ENCODE results near the gene NUDT5. TPM values are rescaled to one million over a fixed set of nuclear protein-coding genes. Genes with fewer than 3 reads are reported as not detected.

NUDT5 gene
- total RNA-seq, 1 experiment from 2014 or later, result 117 TPM

DNA sequence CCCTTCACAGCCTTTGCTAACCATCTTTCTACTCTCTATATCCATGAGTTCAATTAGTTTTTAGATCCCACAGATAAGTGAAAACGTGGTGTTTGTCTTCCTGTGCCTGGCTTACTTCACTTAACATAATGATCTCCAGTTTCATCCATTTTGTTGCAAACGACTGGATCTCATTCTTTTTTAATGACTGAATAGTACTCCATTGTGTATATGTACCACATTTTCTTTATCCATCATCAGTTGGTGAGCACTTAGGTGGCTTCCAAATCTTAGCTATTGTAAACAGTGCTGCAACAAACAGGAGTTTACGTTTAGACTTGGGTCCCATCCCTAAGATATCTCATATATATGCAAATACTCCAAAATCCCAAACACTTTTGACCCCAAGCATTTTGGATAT lies 9.4 kb upstream of the NUDT5 start:
- no peak overlapping the region for H3K27ac ChIP-seq (ENCODE audit: insufficient read length, low read depth, low read length)
- no peaks in the 10 kb centered on the region for H3K4me1 ChIP-seq (ENCODE audit: insufficient read depth, low read length)
- no peak overlapping the region for H3K14ac ChIP-seq (ENCODE audit: insufficient read depth, low read length)
- Mint-ChIP-seq H3K4me1 (no peaks in the 10 kb centered on the region), H3K4me3 (no peak overlapping the region), H3K27ac (no peak overlapping the region), H3K9me3 (no peaks in the 10 kb centered on the region), H3K36me3 (ENCODE audit: insufficient read depth in 1 of 3, low read depth in 3 of 3) (peaks cover 41 to 75% (median 71%) of the 10 kb centered on the region in 3 experiments), H3K27me3 (ENCODE audit: low read depth) (no peaks in the 10 kb centered on the region)
- H2AK5ac ChIP-seq (ENCODE audit: insufficient read length, low read length), result no peak overlapping the region
- no peak overlapping the region for H2BK12ac ChIP-seq (ENCODE audit: insufficient read length, low read depth, low read length)
- no peak overlapping the region for H4K8ac ChIP-seq (replicated peaks; ENCODE audit: insufficient read length, low read depth, low read length)
- no peak overlapping the region for H4K5ac ChIP-seq (ENCODE audit: insufficient read length, low read depth, low read length)
- no peak overlapping the region for H4K91ac ChIP-seq (ENCODE audit: insufficient read length, low read depth, low read length)
- no peak overlapping the region for H2BK15ac ChIP-seq (ENCODE audit: low read depth, low read length)
- H3T11ph ChIP-seq (ENCODE audit: low read length), result no peak overlapping the region
- H3K23ac ChIP-seq (ENCODE audit: insufficient read length, low read depth, low read length), result no peak overlapping the region
- no peak overlapping the region for H2AFZ ChIP-seq (ENCODE audit: low read length)
- no peak for DNase-seq
- TF ChIP-seq, protein P1, sequence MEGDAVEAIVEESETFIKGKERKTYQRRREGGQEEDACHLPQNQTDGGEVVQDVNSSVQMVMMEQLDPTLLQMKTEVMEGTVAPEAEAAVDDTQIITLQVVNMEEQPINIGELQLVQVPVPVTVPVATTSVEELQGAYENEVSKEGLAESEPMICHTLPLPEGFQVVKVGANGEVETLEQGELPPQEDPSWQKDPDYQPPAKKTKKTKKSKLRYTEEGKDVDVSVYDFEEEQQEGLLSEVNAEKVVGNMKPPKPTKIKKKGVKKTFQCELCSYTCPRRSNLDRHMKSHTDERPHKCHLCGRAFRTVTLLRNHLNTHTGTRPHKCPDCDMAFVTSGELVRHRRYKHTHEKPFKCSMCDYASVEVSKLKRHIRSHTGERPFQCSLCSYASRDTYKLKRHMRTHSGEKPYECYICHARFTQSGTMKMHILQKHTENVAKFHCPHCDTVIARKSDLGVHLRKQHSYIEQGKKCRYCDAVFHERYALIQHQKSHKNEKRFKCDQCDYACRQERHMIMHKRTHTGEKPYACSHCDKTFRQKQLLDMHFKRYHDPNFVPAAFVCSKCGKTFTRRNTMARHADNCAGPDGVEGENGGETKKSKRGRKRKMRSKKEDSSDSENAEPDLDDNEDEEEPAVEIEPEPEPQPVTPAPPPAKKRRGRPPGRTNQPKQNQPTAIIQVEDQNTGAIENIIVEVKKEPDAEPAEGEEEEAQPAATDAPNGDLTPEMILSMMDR (conservative IDR thresholded peaks at IDR 0.05), result no peak
- peaks cover 18% of the 10 kb centered on the region for H3K79me2 ChIP-seq (ENCODE audit: insufficient read depth, low read length)
- no peaks in the 10 kb centered on the region for H3K23me2 ChIP-seq (ENCODE audit: insufficient read length, low read depth, low read length, poor library complexity, severe bottlenecking)
- H3K79me1 ChIP-seq (ENCODE audit: insufficient read depth, low read depth, low read length, poor library complexity, severe bottlenecking), result peaks cover 10% of the 10 kb centered on the region
- H3K9me3 ChIP-seq (ENCODE audit: control insufficient read depth, low read depth, low read length), result no peaks in the 10 kb centered on the region
- no CpG with 5 or more reads among the region's 3 CpGs for WGBS (ENCODE audit: extremely low coverage, insufficient read length, low lambda C conversion rate)
- H2BK120ac ChIP-seq (ENCODE audit: low read depth, low read length, poor library complexity, severe bottlenecking), result no peak overlapping the region
- no peak overlapping the region for H3K18ac ChIP-seq (ENCODE audit: insufficient read length, low read depth, low read length)
- no peak overlapping the region for H3K9ac ChIP-seq (ENCODE audit: extremely low read depth, insufficient read length, low read length)
- H4K20me1 ChIP-seq (ENCODE audit: control insufficient read depth, insufficient read depth, insufficient read length), result no peaks in the 10 kb centered on the region
- H3K4me2 ChIP-seq (ENCODE audit: insufficient read depth, insufficient read length, low read length), result no peak overlapping the region
- no peak overlapping the region for H3K56ac ChIP-seq (ENCODE audit: insufficient read length, low read depth, low read length)
- H2BK20ac ChIP-seq (ENCODE audit: low read depth, low read length, poor library complexity, severe bottlenecking), result no peak overlapping the region
- no peak overlapping the region for H2BK5ac ChIP-seq (ENCODE audit: insufficient read length, low read length)
- no peaks in the 10 kb centered on the region for H3K27me3 ChIP-seq (ENCODE audit: insufficient read depth, low read length)
- H3K4ac ChIP-seq (ENCODE audit: low read depth, low read length), result no peak overlapping the region

All from H9 (cell line).